ENCODE measurements around the gene SPOCK1.

DNA sequence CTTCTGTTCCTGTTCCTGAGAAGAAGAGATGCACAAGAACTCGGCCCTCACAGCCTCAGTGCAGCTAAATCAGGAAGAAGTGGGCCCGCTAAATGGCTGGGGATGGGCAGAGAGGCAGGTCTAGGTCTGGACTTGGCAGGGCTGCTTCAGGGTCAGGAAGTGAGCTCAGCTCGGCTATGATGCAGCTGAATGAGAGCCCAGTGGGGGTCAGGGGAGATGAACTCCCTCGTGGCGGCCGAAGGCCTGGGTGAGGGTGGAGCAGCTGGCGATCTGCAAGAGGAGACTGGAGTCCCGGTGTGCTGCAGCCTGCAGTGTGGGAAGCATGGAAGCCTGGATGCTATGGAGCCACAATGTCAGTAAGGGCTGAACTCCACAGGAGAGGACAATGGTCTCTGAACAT, 466.2 kb downstream of the SPOCK1 start:
- TF ChIP-seq, protein P1, sequence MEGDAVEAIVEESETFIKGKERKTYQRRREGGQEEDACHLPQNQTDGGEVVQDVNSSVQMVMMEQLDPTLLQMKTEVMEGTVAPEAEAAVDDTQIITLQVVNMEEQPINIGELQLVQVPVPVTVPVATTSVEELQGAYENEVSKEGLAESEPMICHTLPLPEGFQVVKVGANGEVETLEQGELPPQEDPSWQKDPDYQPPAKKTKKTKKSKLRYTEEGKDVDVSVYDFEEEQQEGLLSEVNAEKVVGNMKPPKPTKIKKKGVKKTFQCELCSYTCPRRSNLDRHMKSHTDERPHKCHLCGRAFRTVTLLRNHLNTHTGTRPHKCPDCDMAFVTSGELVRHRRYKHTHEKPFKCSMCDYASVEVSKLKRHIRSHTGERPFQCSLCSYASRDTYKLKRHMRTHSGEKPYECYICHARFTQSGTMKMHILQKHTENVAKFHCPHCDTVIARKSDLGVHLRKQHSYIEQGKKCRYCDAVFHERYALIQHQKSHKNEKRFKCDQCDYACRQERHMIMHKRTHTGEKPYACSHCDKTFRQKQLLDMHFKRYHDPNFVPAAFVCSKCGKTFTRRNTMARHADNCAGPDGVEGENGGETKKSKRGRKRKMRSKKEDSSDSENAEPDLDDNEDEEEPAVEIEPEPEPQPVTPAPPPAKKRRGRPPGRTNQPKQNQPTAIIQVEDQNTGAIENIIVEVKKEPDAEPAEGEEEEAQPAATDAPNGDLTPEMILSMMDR (conservative IDR thresholded peaks at IDR 0.05; ENCODE audit: low read depth, low read length) = no peak
- no peak for TF ChIP-seq EZH2 (IDR thresholded peaks at IDR 0.05; ENCODE audit: low read length, unreplicated experiment)
